Activated CD8-positive, alpha-beta T cell treated with anti-CD3 and anti-CD28 coated beads for 36 hours (primary cell): ENCODE results near the gene SPATA13. TPM values are rescaled to one million over a fixed set of nuclear protein-coding genes. Genes with fewer than 3 reads are reported as not detected.
A peak's percentile ranks its signal among the peaks of the same experiment; 100 is the strongest.

Experiments used
- ATAC-seq: fragments of 200-7000 bp; cut with Tn5 transposase; one replicate; pipeline ENCODE4 v1.10.0; 2021; ENCODE audit warnings: mild to moderate bottlenecking, moderate library complexity
- CTCF ChIA-PET: fragments of 350-600 bp; sonication (Branson Sonifier 250); formaldehyde crosslinking; loops from one replicate; lab custom pipeline; 2021; ENCODE audit warnings: antibody characterized with exemption; lab: Charles Lee
- POLR2A ChIA-PET: fragments of 350-600 bp; sonication (Branson Sonifier 250); formaldehyde crosslinking; loops from one replicate; lab custom pipeline; 2021; ENCODE audit warnings: antibody characterized with exemption; lab: Charles Lee
- DNase-seq: peaks from one replicate; pipeline ENCODE4 v3.0.0-alpha.2; 2020
- H3K27ac Mint-ChIP-seq: one replicate; pipeline ENCODE4 v1.8.0; 2021; ENCODE audit warnings: mild to moderate bottlenecking, mixed read lengths
- H3K27me3 Mint-ChIP-seq: one replicate; pipeline ENCODE4 v1.8.0; 2021; ENCODE audit warnings: mixed read lengths
- H3K36me3 Mint-ChIP-seq: one replicate; pipeline ENCODE4 v1.8.0; 2021; ENCODE audit warnings: low read depth, mixed read lengths
- H3K4me1 Mint-ChIP-seq: one replicate; pipeline ENCODE4 v1.8.0; 2021; ENCODE audit warnings: low read depth, mixed read lengths
- H3K4me3 Mint-ChIP-seq: one replicate; pipeline ENCODE4 v1.8.0; 2021; ENCODE audit warnings: mild to moderate bottlenecking, moderate library complexity, mixed read lengths
- H3K9me3 Mint-ChIP-seq: one replicate; pipeline ENCODE4 v1.8.0; 2021; ENCODE audit warnings: mixed read lengths
- CTCF ChIP-seq: fragments of 200-600 bp; IDR thresholded peaks from one replicate; pipeline ENCODE4 v1.8.0; 2022; ENCODE audit warnings: antibody characterized with exemption, mild to moderate bottlenecking
- intact Hi-C: fragments of 100-400 bp; cut with micrococcal nuclease; formaldehyde crosslinking; loops from one replicate; pipeline ENCODE4 v1.10.0; 2022
- total RNA-seq, 2 experiments: library from RNA; stranded (reverse); gene quantifications; one replicate each; pipeline ENCODE4 v1.2.3, GENCODE V29; 2021

Gene SPATA13
- 10 to 100 TPM; 47.0 to 47.4 TPM for total RNA-seq

GRCh38 chr13:24160458-24161009 lies at the start of gene SPATA13:
Gene SPATA13 (plus strand): TSS chr13:24160720. CDS start chr13:24222930, 62,210 bp downstream.
- ChIA-PET POLR2A (interaction anchor here (0.5 to 2.2 kb wide), 14 partner anchors 8 to 115 kb away, joined by 3 to 22 read pairs (median 4); no protein-coding TSS in a partner anchor), CTCF (interaction anchor here (0.7 to 2.6 kb wide), 13 partner anchors 18 to 139 kb away, joined by 3 to 14 read pairs (median 4); no protein-coding TSS in a partner anchor)
- ATAC-seq = peak; percentile 96
- intact Hi-C loops = loop anchor here (5.0 kb wide), 1 partner anchor 63 kb away; no protein-coding TSS in a partner anchor
- no peak for TF ChIP-seq CTCF
- Mint-ChIP-seq H3K36me3 (peaks cover 9% of the 10 kb centered on the region), H3K4me1 (peaks cover 21% of the 10 kb centered on the region), H3K27ac (peak within 1 kb of the TSS; percentile 74), H3K27me3 (no peaks in the 10 kb centered on the region), H3K4me3 (peak within 1 kb of the TSS; percentile 89), H3K9me3 (no peaks in the 10 kb centered on the region)
- peak; percentile 95 for DNase-seq

- no peak overlapping the region for H3K4me3 Mint-ChIP-seq
- no peak for TF ChIP-seq CTCF
- intact Hi-C loops = no loop called here
- DNase-seq (no peak), ATAC-seq (no peak)
- no peaks in the 10 kb centered on the region for H3K36me3 Mint-ChIP-seq
- no peaks in the 10 kb centered on the region for H3K9me3 Mint-ChIP-seq
- H3K27ac Mint-ChIP-seq = no peak overlapping the region
- H3K27me3 Mint-ChIP-seq = no peaks in the 10 kb centered on the region
- H3K4me1 Mint-ChIP-seq = no peaks in the 10 kb centered on the region
- POLR2A ChIA-PET = interaction anchor here (0.7 kb wide), 1 partner anchor 1372 kb away, joined by 3 read pairs; no protein-coding TSS in a partner anchor
- CTCF ChIA-PET = interaction anchor here (1.2 kb wide), 1 partner anchor 9 kb away, joined by 3 read pairs; no protein-coding TSS in a partner anchor
These were observed 47.7 kb upstream of the SPATA13 start for GRCh38 chr13:24112791-24113190.

DNA sequence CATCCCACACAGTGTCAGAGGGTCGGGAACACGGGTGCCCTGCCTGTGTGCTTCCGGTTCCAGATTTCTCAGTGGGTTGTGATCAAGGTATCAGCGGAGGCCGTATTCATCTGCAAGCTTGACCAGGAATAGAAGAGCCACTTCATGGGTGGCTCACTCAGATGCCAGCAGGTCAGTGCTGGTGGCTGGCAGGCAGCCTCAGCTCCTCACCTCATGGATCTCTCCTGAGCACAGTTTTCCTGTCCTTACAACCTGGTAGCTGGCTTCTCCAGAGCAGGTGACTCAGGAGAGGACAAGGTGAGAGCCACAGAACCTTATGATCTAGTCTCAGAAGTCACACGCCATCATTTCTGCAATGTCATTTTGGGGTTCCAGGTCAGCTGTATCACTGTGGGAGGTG lies 44.8 kb upstream of the SPATA13 start:
- intact Hi-C loops = no loop called here
- no peak overlapping the region for H3K4me3 Mint-ChIP-seq

DNA sequence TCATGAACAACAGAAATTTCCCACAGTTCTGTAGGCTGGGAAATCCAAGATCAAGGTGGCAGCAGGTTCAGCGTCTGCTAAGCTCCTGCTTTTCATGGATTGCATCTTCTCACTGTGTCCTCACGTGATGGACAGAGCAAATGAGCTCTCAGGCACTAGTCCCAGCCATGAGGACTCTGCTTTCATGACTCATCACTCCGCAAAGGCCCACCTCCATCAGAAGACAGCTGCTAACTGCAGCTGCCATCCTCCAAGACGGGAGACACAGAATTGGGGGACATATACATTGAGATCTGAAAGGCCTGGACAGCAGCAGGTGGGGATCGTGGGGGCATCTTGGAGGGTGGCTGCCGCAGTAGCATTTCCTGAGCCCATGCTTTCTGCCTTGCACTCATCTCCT lies 44.4 kb upstream of the SPATA13 start:
- Mint-ChIP-seq H3K27ac (no peak overlapping the region), H3K4me1 (peaks cover 1% of the 10 kb centered on the region), H3K27me3 (peaks cover 6% of the 10 kb centered on the region), H3K9me3 (no peaks in the 10 kb centered on the region), H3K4me3 (no peak overlapping the region), H3K36me3 (no peaks in the 10 kb centered on the region)
- DNase-seq (no peak), ATAC-seq (no peak)
- ChIA-PET CTCF (no interaction called here), POLR2A (no interaction called here)
- intact Hi-C loops = no loop called here
- TF ChIP-seq CTCF = no peak

More for the DNA sequence above, 44.8 kb upstream of the SPATA13 start:
- no peak for TF ChIP-seq CTCF
- DNase-seq (no peak), ATAC-seq (no peak)
- no peak overlapping the region for H3K27ac Mint-ChIP-seq
- no peaks in the 10 kb centered on the region for H3K4me1 Mint-ChIP-seq
- H3K27me3 Mint-ChIP-seq = peaks cover 5% of the 10 kb centered on the region
- ChIA-PET POLR2A (no interaction called here), CTCF (no interaction called here)
- H3K9me3 Mint-ChIP-seq = no peaks in the 10 kb centered on the region
- no peaks in the 10 kb centered on the region for H3K36me3 Mint-ChIP-seq

- Mint-ChIP-seq H3K27ac (no peak overlapping the region), H3K36me3 (no peaks in the 10 kb centered on the region), H3K9me3 (no peaks in the 10 kb centered on the region), H3K27me3 (peaks cover 12% of the 10 kb centered on the region), H3K4me1 (peaks cover 19% of the 10 kb centered on the region), H3K4me3 (no peak overlapping the region)
- TF ChIP-seq CTCF = no peak
- CTCF ChIA-PET = interaction anchor here (0.9 kb wide), 1 partner anchor 12 kb away, joined by 3 read pairs; no protein-coding TSS in a partner anchor
- ATAC-seq (no peak), DNase-seq (no peak)
- POLR2A ChIA-PET = interaction anchor here (0.7 kb wide), 1 partner anchor 15 kb away, joined by 3 read pairs; no protein-coding TSS in a partner anchor
- intact Hi-C loops = no loop called here
These were observed 41.9 kb upstream of the SPATA13 start for GRCh38 chr13:24118576-24118975.
